B cell (primary cell): Measurements from ENCODE around the gene UBE2Q2. TPM values are rescaled to one million over a fixed set of nuclear protein-coding genes. Genes with fewer than 3 reads are reported as not detected.

Source experiments
- ATAC-seq: fragments of 200-7000 bp; cut with Tn5 transposase; one replicate; pipeline ENCODE4 v1.10.0; 2021; ENCODE audit warnings: low read depth, mild to moderate bottlenecking, moderate number of reproducible peaks, moderate library complexity
- CTCF ChIA-PET: fragments of 350-600 bp; sonication (Branson Sonifier 250); formaldehyde crosslinking; loops from one replicate; lab custom pipeline; 2021; ENCODE audit warnings: antibody characterized with exemption, inconsistent platforms; lab: Charles Lee
- POLR2A ChIA-PET: fragments of 350-600 bp; sonication (Branson Sonifier 250); formaldehyde crosslinking; loops from one replicate; lab custom pipeline; 2021; ENCODE audit warnings: antibody characterized with exemption; lab: Charles Lee
- DNase-seq: peaks from one replicate; pipeline ENCODE4 v3.0.0; 2013
- H2AFZ ChIP-seq: 2 replicates; pipeline ENCODE4 v1.6.1; 2012; ENCODE audit warnings: mild to moderate bottlenecking, low read depth, low read length; ENCODE audit not compliant: insufficient read depth, poor library complexity, severe bottlenecking
- H3K27ac ChIP-seq, 2 donors: 1 replicate in 1 of 2; 2 replicates in 1 of 2; pipeline ENCODE4 v1.5.1; 2012 to 2013; ENCODE audit warnings: low read length in 2 of 2, mild to moderate bottlenecking in 2 of 2, moderate library complexity in 1 of 2
- H3K27me3 ChIP-seq, 4 experiments: fragments of 200-600 bp in 1 of 4; sonication (generic) in 1 of 4; replicated peaks in 1 of 4; 1 replicate in 2 of 4; 2 replicates in 2 of 4; pipeline versions ENCODE4 v1.6.1 to v1.7.0; 2013 to 2016; ENCODE audit warnings: low read length in 3 of 4, mild to moderate bottlenecking in 2 of 4, mixed read lengths in 1 of 4, moderate library complexity in 1 of 4; ENCODE audit not compliant: insufficient read depth in 4 of 4, control insufficient read depth in 3 of 4; ENCODE audit errors: control extremely low read depth in 1 of 4
- H3K36me3 ChIP-seq, 2 experiments: replicated peaks in 1 of 2; 1 replicate in 1 of 2; 2 replicates in 1 of 2; pipeline versions ENCODE4 v1.6.1 to v1.7.1; 2013; ENCODE audit warnings: low read length in 1 of 2; ENCODE audit not compliant: insufficient read depth in 2 of 2, control insufficient read depth in 1 of 2; ENCODE audit errors: control extremely low read depth in 1 of 2, extremely low read depth in 1 of 2
- H3K4me1 ChIP-seq, 2 donors: fragments of 200-600 bp in 1 of 2; sonication (generic) in 1 of 2; 1 replicate in 1 of 2; 2 replicates in 1 of 2; pipeline versions ENCODE4 v1.5.1 to v1.6.1; 2013 to 2017; ENCODE audit warnings: low read length in 2 of 2; ENCODE audit not compliant: control insufficient read depth in 2 of 2, insufficient read depth in 2 of 2
- H3K4me2 ChIP-seq: replicated peaks from 2 replicates; pipeline ENCODE3; 2012; ENCODE audit warnings: mild to moderate bottlenecking, low read depth, low read length; ENCODE audit not compliant: poor library complexity, severe bottlenecking
- H3K4me3 ChIP-seq, 5 experiments: fragments of 200-600 bp in 1 of 5; sonication (generic) in 1 of 5; 1 replicate in 3 of 5; 2 replicates in 2 of 5; pipeline versions ENCODE4 v1.5.1 to v1.7.0; 2011 to 2016; ENCODE audit warnings: low read length in 4 of 5, mild to moderate bottlenecking in 4 of 5, low read depth in 2 of 5, control low read depth in 1 of 5, moderate library complexity in 1 of 5; ENCODE audit not compliant: insufficient read depth in 1 of 5; ENCODE audit errors: control extremely low read depth in 1 of 5, extremely low read depth in 1 of 5
- H3K79me2 ChIP-seq: fragments of 200-600 bp; sonication (generic); one replicate; pipeline ENCODE4 v1.6.0; 2016; ENCODE audit warnings: low read length; ENCODE audit not compliant: control insufficient read depth, insufficient read depth
- H3K9ac ChIP-seq: fragments of 200-600 bp; sonication (generic); 2 replicates; pipeline ENCODE4 v1.6.1; 2017; ENCODE audit warnings: mild to moderate bottlenecking, low read length, moderate library complexity
- H3K9me3 ChIP-seq, 3 donors: one replicate each; pipeline versions ENCODE4 v1.6.1 to v1.7.1; 2013; ENCODE audit warnings: low read length in 2 of 3; ENCODE audit not compliant: control insufficient read depth in 2 of 3, insufficient read depth in 1 of 3; ENCODE audit errors: control extremely low read depth in 1 of 3
- H4K20me1 ChIP-seq: 2 replicates; pipeline ENCODE4 v1.6.0; 2012; ENCODE audit warnings: mild to moderate bottlenecking, low read length; ENCODE audit not compliant: insufficient read depth, control insufficient read depth, poor library complexity, severe bottlenecking
- H3K27ac Mint-ChIP-seq: one replicate; pipeline ENCODE4 v1.8.0; 2021; ENCODE audit warnings: mixed read lengths
- H3K27me3 Mint-ChIP-seq: one replicate; pipeline ENCODE4 v1.8.0; 2021; ENCODE audit warnings: mixed read lengths
- H3K4me1 Mint-ChIP-seq: one replicate; pipeline ENCODE4 v1.8.0; 2021; ENCODE audit warnings: mixed read lengths
- H3K4me3 Mint-ChIP-seq: one replicate; pipeline ENCODE4 v1.8.0; 2021; ENCODE audit warnings: mixed read lengths
- H3K9me3 Mint-ChIP-seq: one replicate; pipeline ENCODE4 v1.8.0; 2022; ENCODE audit warnings: mixed read lengths; ENCODE audit not compliant: insufficient read depth
- EZH2 ChIP-seq: IDR thresholded peaks from 2 replicates; pipeline ENCODE4 v1.6.1; 2012; ENCODE audit warnings: borderline replicate concordance, low read depth, mild to moderate bottlenecking, moderate library complexity, low read length; ENCODE audit not compliant: insufficient read depth, poor library complexity, severe bottlenecking
- WGBS: methylation state at CpG from one replicate; pipeline ENCODE4 v1.1.5; 2013; ENCODE audit warnings: missing lambda C conversion rate; ENCODE audit not compliant: insufficient coverage; 5-methylcytosine and 5-hydroxymethylcytosine counted together
- intact Hi-C: fragments of 100-400 bp; cut with micrococcal nuclease; formaldehyde crosslinking; loops from one replicate; pipeline ENCODE4 v1.10.0; 2022
- polyA plus RNA-seq: library from polyadenylated mRNA; depleted of rRNA; stranded (reverse); fragments of >200 nt; gene quantifications from 2 replicates; pipeline ENCODE4 v1.2.3, GENCODE V29; 2012
- total RNA-seq, 2 donors: library from RNA; stranded (reverse); fragments of 120-200 nt in 1 of 2; gene quantifications; 1 replicate in 1 of 2; 2 replicates in 1 of 2; pipeline versions ENCODE4 v1.2.3 to v1.2.4, GENCODE V29; 2013 to 2022
- TF ChIP-seq, protein P1 (sequence below): fragments of 200-600 bp; IDR thresholded peaks from one replicate; pipeline ENCODE4 v1.8.0; 2022; ENCODE audit warnings: antibody characterized with exemption, mild to moderate bottlenecking

The UBE2Q2 gene
- total and polyA plus RNA-seq, 2 donors (not counting 1 experiment from before 2014, with no cell fraction given) = 11.4 to 33.6 TPM

DNA sequence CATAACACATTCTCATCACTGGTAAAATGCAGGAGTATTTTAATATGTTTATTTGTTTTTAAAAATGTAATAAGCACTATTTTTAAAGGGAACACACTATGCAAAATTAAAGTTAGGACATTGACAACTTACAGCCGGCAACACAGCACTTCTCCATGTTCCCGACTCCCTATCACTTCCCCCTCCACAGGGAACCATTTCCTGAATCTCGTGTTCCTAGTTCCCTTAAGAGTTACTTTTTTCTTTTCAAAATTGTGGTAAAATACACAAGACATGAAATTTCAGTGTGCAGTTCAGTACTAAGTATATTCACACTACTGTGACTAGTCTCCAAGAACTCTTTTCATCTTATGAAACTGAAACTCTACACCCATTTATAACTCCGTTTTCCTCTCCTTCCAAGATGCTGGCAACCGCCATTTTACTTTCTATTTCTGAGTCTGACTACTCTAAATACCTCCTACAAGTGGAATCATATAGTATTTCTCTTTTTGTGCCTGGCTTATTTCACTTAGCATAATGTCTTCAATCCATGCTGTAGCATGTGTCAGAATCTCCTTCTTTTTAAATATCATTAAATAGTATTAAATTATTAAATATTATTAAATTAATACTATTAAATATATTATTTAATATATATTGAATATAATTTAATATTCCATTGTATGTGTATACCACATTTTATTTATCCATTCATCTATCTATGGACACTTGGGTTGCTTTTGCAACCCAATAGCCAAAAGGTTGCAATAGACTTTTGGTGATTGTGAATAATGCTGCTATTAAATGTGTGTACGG, 25.9 kb upstream of the UBE2Q2 start:
- Mint-ChIP-seq H3K27ac (no peak overlapping the region), H3K27me3 (peaks cover 3% of the 10 kb centered on the region), H3K4me1 (peaks cover 3% of the 10 kb centered on the region), H3K4me3 (no peak overlapping the region), H3K9me3 (no peaks in the 10 kb centered on the region)
- no peak overlapping the region for H2AFZ ChIP-seq
- WGBS = 8% methylated on average over 2 of the region's 6 CpGs
- ChIA-PET CTCF (no interaction called here), POLR2A (no interaction called here)
- no peak overlapping the region for H3K9ac ChIP-seq
- no peaks in the 10 kb centered on the region for H3K9me3 ChIP-seq
- no peaks in the 10 kb centered on the region for H3K27me3 ChIP-seq
- TF ChIP-seq, protein P1, sequence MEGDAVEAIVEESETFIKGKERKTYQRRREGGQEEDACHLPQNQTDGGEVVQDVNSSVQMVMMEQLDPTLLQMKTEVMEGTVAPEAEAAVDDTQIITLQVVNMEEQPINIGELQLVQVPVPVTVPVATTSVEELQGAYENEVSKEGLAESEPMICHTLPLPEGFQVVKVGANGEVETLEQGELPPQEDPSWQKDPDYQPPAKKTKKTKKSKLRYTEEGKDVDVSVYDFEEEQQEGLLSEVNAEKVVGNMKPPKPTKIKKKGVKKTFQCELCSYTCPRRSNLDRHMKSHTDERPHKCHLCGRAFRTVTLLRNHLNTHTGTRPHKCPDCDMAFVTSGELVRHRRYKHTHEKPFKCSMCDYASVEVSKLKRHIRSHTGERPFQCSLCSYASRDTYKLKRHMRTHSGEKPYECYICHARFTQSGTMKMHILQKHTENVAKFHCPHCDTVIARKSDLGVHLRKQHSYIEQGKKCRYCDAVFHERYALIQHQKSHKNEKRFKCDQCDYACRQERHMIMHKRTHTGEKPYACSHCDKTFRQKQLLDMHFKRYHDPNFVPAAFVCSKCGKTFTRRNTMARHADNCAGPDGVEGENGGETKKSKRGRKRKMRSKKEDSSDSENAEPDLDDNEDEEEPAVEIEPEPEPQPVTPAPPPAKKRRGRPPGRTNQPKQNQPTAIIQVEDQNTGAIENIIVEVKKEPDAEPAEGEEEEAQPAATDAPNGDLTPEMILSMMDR = no peak
- no peak for TF ChIP-seq EZH2
- no peak overlapping the region for H3K4me3 ChIP-seq
- ATAC-seq (no peak), DNase-seq (no peak)
- no peak overlapping the region for H3K27ac ChIP-seq
- no peaks in the 10 kb centered on the region for H3K36me3 ChIP-seq
- no peak overlapping the region for H3K4me2 ChIP-seq
- H3K4me1 ChIP-seq = no peaks in the 10 kb centered on the region
- intact Hi-C loops = no loop called here
- H4K20me1 ChIP-seq = no peaks in the 10 kb centered on the region
- no peaks in the 10 kb centered on the region for H3K79me2 ChIP-seq

GRCh38 chr15:75820206-75820605, 23.0 kb upstream of the UBE2Q2 start:
- no peak overlapping the region for H2AFZ ChIP-seq
- 90% methylated on average over 1 of the region's 2 CpGs for WGBS
- Mint-ChIP-seq H3K27me3 (peaks cover 8% of the 10 kb centered on the region), H3K27ac (no peak overlapping the region), H3K4me3 (no peak overlapping the region), H3K9me3 (no peaks in the 10 kb centered on the region), H3K4me1 (peaks cover 3% of the 10 kb centered on the region)
- no peak for DNase-seq
- CTCF ChIA-PET = interaction anchor here (2.6 kb wide), 1 partner anchor 10 kb away, joined by 8 read pairs; no protein-coding TSS in a partner anchor
- H3K79me2 ChIP-seq = no peaks in the 10 kb centered on the region
- no peak overlapping the region for H3K27ac ChIP-seq
- no peak overlapping the region for H3K4me2 ChIP-seq
- no peaks in the 10 kb centered on the region for H3K9me3 ChIP-seq
- no peak overlapping the region for H3K9ac ChIP-seq
- intact Hi-C loops = no loop called here
- no peaks in the 10 kb centered on the region for H3K4me1 ChIP-seq
- no peaks in the 10 kb centered on the region for H3K36me3 ChIP-seq
- TF ChIP-seq, protein P1 = no peak
- no peak for TF ChIP-seq EZH2
- H4K20me1 ChIP-seq = no peaks in the 10 kb centered on the region
- POLR2A ChIA-PET = no interaction called here
- no peaks in the 10 kb centered on the region for H3K27me3 ChIP-seq
- no peak overlapping the region for H3K4me3 ChIP-seq
- no peak for ATAC-seq
